ENCODE measurements around the gene PTPRD. TPM values are rescaled to one million over a fixed set of nuclear protein-coding genes. Genes with fewer than 3 reads are reported as not detected.

PTPRD gene
- total RNA-seq, 1 experiment from 2014 or later: 69.6 TPM

DNA sequence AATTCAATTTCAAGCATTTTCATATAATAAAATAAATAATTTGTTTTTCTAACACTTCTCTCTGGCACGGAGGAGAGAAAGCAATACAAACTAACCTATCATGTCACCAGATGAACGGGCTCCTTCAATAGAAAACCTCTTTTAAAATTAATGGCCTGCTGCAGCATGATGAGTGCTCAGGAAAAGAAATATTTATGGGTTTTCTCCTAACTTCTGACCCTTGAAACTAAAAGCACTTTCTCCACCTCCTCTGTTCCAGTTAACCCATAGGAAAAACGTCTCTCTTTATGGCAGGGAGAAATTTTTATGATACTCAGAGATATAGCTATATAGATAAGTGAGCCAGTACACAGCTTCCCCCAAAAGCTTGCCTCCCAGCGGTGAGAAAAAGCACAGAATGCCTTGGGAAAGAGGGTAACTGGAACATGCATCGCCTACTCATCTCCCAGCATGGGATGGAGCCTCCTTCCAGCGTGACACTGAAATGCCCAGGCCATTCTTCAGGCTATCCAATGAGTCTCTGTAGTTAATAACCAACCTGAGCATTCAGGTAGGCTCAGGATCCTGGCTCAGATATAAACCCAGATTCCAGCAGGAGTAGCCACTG lies 1850.2 kb downstream of the PTPRD start:
- H3K4me1 Mint-ChIP-seq: peaks cover 14% of the 10 kb centered on the region
- TF ChIP-seq SMAD4 (CRISPR knock-in tag; IDR thresholded peaks at IDR 0.05): no peak
- no peak for TF ChIP-seq ARID4B (CRISPR knock-in tag; IDR thresholded peaks at IDR 0.05; ENCODE audit: borderline replicate concordance)
- TF ChIP-seq ZNF219 (CRISPR knock-in tag; IDR thresholded peaks at IDR 0.05; ENCODE audit: borderline replicate concordance): no peak
- H3K36me3 Mint-ChIP-seq: no peaks in the 10 kb centered on the region
- no peaks in the 10 kb centered on the region for H3K27me3 Mint-ChIP-seq (ENCODE audit: low read depth)
- ATAC-seq: peak; percentile 90
- peaks cover 4% of the 10 kb centered on the region; the same call in 1 of the 2 replicates for H3K9me3 Mint-ChIP-seq
- CTCF ChIA-PET: interaction anchor here (0.8 to 2.2 kb wide), 3 partner anchors 8 to 89 kb away, joined by 3 to 11 read pairs (median 7); no protein-coding TSS in a partner anchor
- DNase-seq (ENCODE audit: low spot score): peak; percentile 20
- POLR2A ChIA-PET: no interaction called here
- H3K4me3 Mint-ChIP-seq: no peak overlapping the region
- no peak overlapping the region for H3K27ac Mint-ChIP-seq

GRCh38 chr9:8760000-8760767 lies 1852.6 kb downstream of the PTPRD start:
- ChIA-PET CTCF (no interaction called here), POLR2A (no interaction called here)
- H3K4me1 Mint-ChIP-seq: peaks cover 21% of the 10 kb centered on the region
- H3K27me3 Mint-ChIP-seq (ENCODE audit: low read depth): no peaks in the 10 kb centered on the region
- ATAC-seq: no peak
- H3K27ac Mint-ChIP-seq: peak overlapping the region; percentile 32; the same call in 1 of the 2 replicates
- no peak for DNase-seq (ENCODE audit: low spot score)
- no peak for TF ChIP-seq FOXJ3 (CRISPR knock-in tag; IDR thresholded peaks at IDR 0.05; ENCODE audit: borderline replicate concordance)
- TF ChIP-seq EMX1 (CRISPR knock-in tag; IDR thresholded peaks at IDR 0.05): no peak
- TF ChIP-seq, protein P1, sequence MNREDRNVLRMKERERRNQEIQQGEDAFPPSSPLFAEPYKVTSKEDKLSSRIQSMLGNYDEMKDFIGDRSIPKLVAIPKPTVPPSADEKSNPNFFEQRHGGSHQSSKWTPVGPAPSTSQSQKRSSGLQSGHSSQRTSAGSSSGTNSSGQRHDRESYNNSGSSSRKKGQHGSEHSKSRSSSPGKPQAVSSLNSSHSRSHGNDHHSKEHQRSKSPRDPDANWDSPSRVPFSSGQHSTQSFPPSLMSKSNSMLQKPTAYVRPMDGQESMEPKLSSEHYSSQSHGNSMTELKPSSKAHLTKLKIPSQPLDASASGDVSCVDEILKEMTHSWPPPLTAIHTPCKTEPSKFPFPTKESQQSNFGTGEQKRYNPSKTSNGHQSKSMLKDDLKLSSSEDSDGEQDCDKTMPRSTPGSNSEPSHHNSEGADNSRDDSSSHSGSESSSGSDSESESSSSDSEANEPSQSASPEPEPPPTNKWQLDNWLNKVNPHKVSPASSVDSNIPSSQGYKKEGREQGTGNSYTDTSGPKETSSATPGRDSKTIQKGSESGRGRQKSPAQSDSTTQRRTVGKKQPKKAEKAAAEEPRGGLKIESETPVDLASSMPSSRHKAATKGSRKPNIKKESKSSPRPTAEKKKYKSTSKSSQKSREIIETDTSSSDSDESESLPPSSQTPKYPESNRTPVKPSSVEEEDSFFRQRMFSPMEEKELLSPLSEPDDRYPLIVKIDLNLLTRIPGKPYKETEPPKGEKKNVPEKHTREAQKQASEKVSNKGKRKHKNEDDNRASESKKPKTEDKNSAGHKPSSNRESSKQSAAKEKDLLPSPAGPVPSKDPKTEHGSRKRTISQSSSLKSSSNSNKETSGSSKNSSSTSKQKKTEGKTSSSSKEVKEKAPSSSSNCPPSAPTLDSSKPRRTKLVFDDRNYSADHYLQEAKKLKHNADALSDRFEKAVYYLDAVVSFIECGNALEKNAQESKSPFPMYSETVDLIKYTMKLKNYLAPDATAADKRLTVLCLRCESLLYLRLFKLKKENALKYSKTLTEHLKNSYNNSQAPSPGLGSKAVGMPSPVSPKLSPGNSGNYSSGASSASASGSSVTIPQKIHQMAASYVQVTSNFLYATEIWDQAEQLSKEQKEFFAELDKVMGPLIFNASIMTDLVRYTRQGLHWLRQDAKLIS (CRISPR knock-in tag; IDR thresholded peaks at IDR 0.05; ENCODE audit: borderline replicate concordance): no peak
- TF ChIP-seq NFE2L1 (CRISPR knock-in tag; IDR thresholded peaks at IDR 0.05): no peak
- TF ChIP-seq ZNF396 (CRISPR knock-in tag; IDR thresholded peaks at IDR 0.05; ENCODE audit: borderline replicate concordance): no peak
- no peak for TF ChIP-seq NR1H2 (CRISPR knock-in tag; IDR thresholded peaks at IDR 0.05)
- TF ChIP-seq USF2 (CRISPR knock-in tag; IDR thresholded peaks at IDR 0.05): no peak
- H3K4me3 Mint-ChIP-seq: no peak overlapping the region
- H3K9me3 Mint-ChIP-seq: no peaks in the 10 kb centered on the region
- no peaks in the 10 kb centered on the region for H3K36me3 Mint-ChIP-seq

DNA sequence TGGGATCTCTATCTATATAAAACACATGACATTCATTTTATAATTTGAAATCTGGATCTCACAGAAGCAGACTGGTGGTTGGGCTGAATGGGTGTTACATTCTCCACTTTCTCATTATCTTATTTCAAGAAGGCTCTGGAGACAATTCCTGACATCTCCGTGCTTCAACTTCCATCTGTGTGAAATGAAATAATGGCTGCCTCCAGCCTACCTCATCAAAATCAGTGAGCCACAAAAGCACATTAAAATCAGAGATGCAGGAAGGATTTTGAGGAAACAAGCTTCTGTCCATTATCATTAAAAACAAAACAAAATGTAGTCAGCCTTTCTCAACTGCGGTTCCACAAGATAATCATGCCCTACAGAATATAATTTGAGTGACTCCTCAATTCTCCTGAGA lies 1854.9 kb downstream of the PTPRD start:
- CTCF ChIA-PET: no interaction called here
- H3K4me3 Mint-ChIP-seq: no peak overlapping the region
- peaks cover 2% of the 10 kb centered on the region; the same call in 1 of the 2 replicates for H3K36me3 Mint-ChIP-seq
- peaks cover 29% of the 10 kb centered on the region for H3K4me1 Mint-ChIP-seq
- no peaks in the 10 kb centered on the region for H3K27me3 Mint-ChIP-seq (ENCODE audit: low read depth)
- POLR2A ChIA-PET: interaction anchor here (0.5 kb wide), 1 partner anchor 36 kb away, joined by 4 read pairs; no protein-coding TSS in a partner anchor
- ATAC-seq: no peak
- peaks cover 4% of the 10 kb centered on the region; the same call in 1 of the 2 replicates for H3K9me3 Mint-ChIP-seq
- H3K27ac Mint-ChIP-seq: no peak overlapping the region
- no peak for DNase-seq (ENCODE audit: low spot score)
- TF ChIP-seq ESRRA (CRISPR knock-in tag; IDR thresholded peaks at IDR 0.05; ENCODE audit: borderline replicate concordance) (no peak), KAT7 (CRISPR knock-in tag; IDR thresholded peaks at IDR 0.05; ENCODE audit: borderline replicate concordance) (no peak)
- TF ChIP-seq, protein P2, sequence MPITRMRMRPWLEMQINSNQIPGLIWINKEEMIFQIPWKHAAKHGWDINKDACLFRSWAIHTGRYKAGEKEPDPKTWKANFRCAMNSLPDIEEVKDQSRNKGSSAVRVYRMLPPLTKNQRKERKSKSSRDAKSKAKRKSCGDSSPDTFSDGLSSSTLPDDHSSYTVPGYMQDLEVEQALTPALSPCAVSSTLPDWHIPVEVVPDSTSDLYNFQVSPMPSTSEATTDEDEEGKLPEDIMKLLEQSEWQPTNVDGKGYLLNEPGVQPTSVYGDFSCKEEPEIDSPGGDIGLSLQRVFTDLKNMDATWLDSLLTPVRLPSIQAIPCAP (CRISPR knock-in tag; IDR thresholded peaks at IDR 0.05): no peak
- TF ChIP-seq, protein P3, sequence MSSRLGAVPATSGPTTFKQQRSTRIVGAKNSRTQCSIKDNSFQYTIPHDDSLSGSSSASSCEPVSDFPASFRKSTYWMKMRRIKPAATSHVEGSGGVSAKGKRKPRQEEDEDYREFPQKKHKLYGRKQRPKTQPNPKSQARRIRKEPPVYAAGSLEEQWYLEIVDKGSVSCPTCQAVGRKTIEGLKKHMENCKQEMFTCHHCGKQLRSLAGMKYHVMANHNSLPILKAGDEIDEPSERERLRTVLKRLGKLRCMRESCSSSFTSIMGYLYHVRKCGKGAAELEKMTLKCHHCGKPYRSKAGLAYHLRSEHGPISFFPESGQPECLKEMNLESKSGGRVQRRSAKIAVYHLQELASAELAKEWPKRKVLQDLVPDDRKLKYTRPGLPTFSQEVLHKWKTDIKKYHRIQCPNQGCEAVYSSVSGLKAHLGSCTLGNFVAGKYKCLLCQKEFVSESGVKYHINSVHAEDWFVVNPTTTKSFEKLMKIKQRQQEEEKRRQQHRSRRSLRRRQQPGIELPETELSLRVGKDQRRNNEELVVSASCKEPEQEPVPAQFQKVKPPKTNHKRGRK (CRISPR knock-in tag; IDR thresholded peaks at IDR 0.05; ENCODE audit: borderline replicate concordance): no peak
- TF ChIP-seq, protein P4, sequence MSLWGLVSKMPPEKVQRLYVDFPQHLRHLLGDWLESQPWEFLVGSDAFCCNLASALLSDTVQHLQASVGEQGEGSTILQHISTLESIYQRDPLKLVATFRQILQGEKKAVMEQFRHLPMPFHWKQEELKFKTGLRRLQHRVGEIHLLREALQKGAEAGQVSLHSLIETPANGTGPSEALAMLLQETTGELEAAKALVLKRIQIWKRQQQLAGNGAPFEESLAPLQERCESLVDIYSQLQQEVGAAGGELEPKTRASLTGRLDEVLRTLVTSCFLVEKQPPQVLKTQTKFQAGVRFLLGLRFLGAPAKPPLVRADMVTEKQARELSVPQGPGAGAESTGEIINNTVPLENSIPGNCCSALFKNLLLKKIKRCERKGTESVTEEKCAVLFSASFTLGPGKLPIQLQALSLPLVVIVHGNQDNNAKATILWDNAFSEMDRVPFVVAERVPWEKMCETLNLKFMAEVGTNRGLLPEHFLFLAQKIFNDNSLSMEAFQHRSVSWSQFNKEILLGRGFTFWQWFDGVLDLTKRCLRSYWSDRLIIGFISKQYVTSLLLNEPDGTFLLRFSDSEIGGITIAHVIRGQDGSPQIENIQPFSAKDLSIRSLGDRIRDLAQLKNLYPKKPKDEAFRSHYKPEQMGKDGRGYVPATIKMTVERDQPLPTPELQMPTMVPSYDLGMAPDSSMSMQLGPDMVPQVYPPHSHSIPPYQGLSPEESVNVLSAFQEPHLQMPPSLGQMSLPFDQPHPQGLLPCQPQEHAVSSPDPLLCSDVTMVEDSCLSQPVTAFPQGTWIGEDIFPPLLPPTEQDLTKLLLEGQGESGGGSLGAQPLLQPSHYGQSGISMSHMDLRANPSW (CRISPR knock-in tag; conservative IDR thresholded peaks at IDR 0.05; ENCODE audit: low read depth): no peak
